Neuron (in vitro differentiated cells): ENCODE measurements around the gene B3GLCT.
"Not testable (repeated sequence)": the region's sequence is repeated elsewhere in the genome, so short reads cannot be mapped to it uniquely, and the experiment has no call there.

Experiments used
- H2AFZ ChIP-seq: one replicate; pipeline ENCODE4 v1.6.1; 2013; ENCODE audit warnings: low read depth, mild to moderate bottlenecking, inconsistent platforms, low read length, moderate library complexity
- H3K27me3 ChIP-seq: one replicate; pipeline ENCODE4 v1.6.1; 2013; ENCODE audit warnings: low read length; ENCODE audit not compliant: insufficient read depth
- H3K36me3 ChIP-seq: one replicate; pipeline ENCODE4 v1.6.1; 2013; ENCODE audit warnings: low read length; ENCODE audit not compliant: insufficient read depth
- H3K4me1 ChIP-seq: one replicate; pipeline ENCODE4 v1.6.1; 2013; ENCODE audit warnings: low read length; ENCODE audit not compliant: insufficient read depth
- H3K4me3 ChIP-seq: 2 replicates; pipeline ENCODE4 v1.5.1; 2013; ENCODE audit warnings: mild to moderate bottlenecking, low read length, moderate library complexity
- H3K9me3 ChIP-seq: one replicate; pipeline ENCODE4 v1.6.1; 2013; ENCODE audit warnings: low read length

Gene B3GLCT

GRCh38 chr13:31196992-31197391 lies 2.8 kb upstream of the B3GLCT start:
- H2AFZ ChIP-seq: no peak overlapping the region
- H3K9me3 ChIP-seq: no peaks in the 10 kb centered on the region
- no peaks in the 10 kb centered on the region for H3K27me3 ChIP-seq
- H3K4me1 ChIP-seq: peaks cover 7% of the 10 kb centered on the region
- H3K4me3 ChIP-seq: no peak overlapping the region
- no peaks in the 10 kb centered on the region for H3K36me3 ChIP-seq

GRCh38 chr13:31198519-31198918 lies 1.3 kb upstream of the B3GLCT start:
- Histone ChIP-seq H3K9me3 (no peaks in the 10 kb centered on the region), H3K4me3 (no peak overlapping the region), H3K36me3 (no peaks in the 10 kb centered on the region), H2AFZ (no peak overlapping the region), H3K4me1 (peaks cover 7% of the 10 kb centered on the region), H3K27me3 (no peaks in the 10 kb centered on the region)

GRCh38 chr13:31199527-31199848 lies 287 bp upstream of the B3GLCT start:
- Histone ChIP-seq H3K36me3 (no peaks in the 10 kb centered on the region), H2AFZ (no peak overlapping the region), H3K4me1 (peaks cover 7% of the 10 kb centered on the region), H3K27me3 (no peaks in the 10 kb centered on the region), H3K4me3 (peak overlapping the region; percentile 73), H3K9me3 (no peaks in the 10 kb centered on the region)

GRCh38 chr13:31200637-31200971 lies 829 bp downstream of the B3GLCT start:
- Histone ChIP-seq H3K4me1 (peaks cover 7% of the 10 kb centered on the region), H3K4me3 (peak overlapping the region; percentile 73), H3K9me3 (no peaks in the 10 kb centered on the region), H3K27me3 (no peaks in the 10 kb centered on the region), H2AFZ (peak overlapping the region; percentile 88), H3K36me3 (no peaks in the 10 kb centered on the region)

GRCh38 chr13:31201341-31202031 lies 1.7 kb downstream of the B3GLCT start:
- no peaks in the 10 kb centered on the region for H3K27me3 ChIP-seq
- H2AFZ ChIP-seq: peak overlapping the region; percentile 88
- H3K36me3 ChIP-seq: no peaks in the 10 kb centered on the region
- peaks cover 7% of the 10 kb centered on the region for H3K4me1 ChIP-seq
- peak overlapping the region; percentile 73 for H3K4me3 ChIP-seq
- H3K9me3 ChIP-seq: no peaks in the 10 kb centered on the region

- no peaks in the 10 kb centered on the region for H3K9me3 ChIP-seq
- no peak overlapping the region for H3K4me3 ChIP-seq
- no peaks in the 10 kb centered on the region for H3K36me3 ChIP-seq
- H3K4me1 ChIP-seq: peaks cover 13% of the 10 kb centered on the region
- H3K27me3 ChIP-seq: no peaks in the 10 kb centered on the region
- no peak overlapping the region for H2AFZ ChIP-seq
Observed at GRCh38 chr13:31204592-31204991, 4.8 kb downstream of the B3GLCT start.

GRCh38 chr13:31207661-31208552 lies 8.1 kb downstream of the B3GLCT start:
- H3K4me3 ChIP-seq: no peak overlapping the region
- no peaks in the 10 kb centered on the region for H3K36me3 ChIP-seq
- H3K27me3 ChIP-seq: no peaks in the 10 kb centered on the region
- no peaks in the 10 kb centered on the region for H3K9me3 ChIP-seq
- H3K4me1 ChIP-seq: peaks cover 6% of the 10 kb centered on the region
- no peak overlapping the region for H2AFZ ChIP-seq

- peaks cover 6% of the 10 kb centered on the region for H3K4me1 ChIP-seq
- H3K4me3 ChIP-seq: no peak overlapping the region
- H3K36me3 ChIP-seq: no peaks in the 10 kb centered on the region
- no peaks in the 10 kb centered on the region for H3K9me3 ChIP-seq
- H2AFZ ChIP-seq: no peak overlapping the region
- no peaks in the 10 kb centered on the region for H3K27me3 ChIP-seq
Observed at GRCh38 chr13:31208559-31209122, 8.9 kb downstream of the B3GLCT start.

GRCh38 chr13:31209172-31209840 lies 9.5 kb downstream of the B3GLCT start:
- H3K27me3 ChIP-seq: no peaks in the 10 kb centered on the region
- no peaks in the 10 kb centered on the region for H3K9me3 ChIP-seq
- H2AFZ ChIP-seq: no peak overlapping the region
- H3K4me1 ChIP-seq: peaks cover 10% of the 10 kb centered on the region
- no peaks in the 10 kb centered on the region for H3K36me3 ChIP-seq
- no peak overlapping the region for H3K4me3 ChIP-seq

GRCh38 chr13:31209841-31210210 lies 10.1 kb downstream of the B3GLCT start:
- H3K36me3 ChIP-seq: no peaks in the 10 kb centered on the region
- peaks cover 10% of the 10 kb centered on the region for H3K4me1 ChIP-seq
- no peaks in the 10 kb centered on the region for H3K9me3 ChIP-seq
- no peaks in the 10 kb centered on the region for H3K27me3 ChIP-seq
- no peak overlapping the region for H3K4me3 ChIP-seq
- no peak overlapping the region for H2AFZ ChIP-seq

GRCh38 chr13:31213651-31214289 lies 14.0 kb downstream of the B3GLCT start:
- no peak overlapping the region for H3K4me3 ChIP-seq
- no peaks in the 10 kb centered on the region for H3K9me3 ChIP-seq
- no peaks in the 10 kb centered on the region for H3K27me3 ChIP-seq
- peaks cover 10% of the 10 kb centered on the region for H3K4me1 ChIP-seq
- no peak overlapping the region for H2AFZ ChIP-seq
- H3K36me3 ChIP-seq: no peaks in the 10 kb centered on the region

- Histone ChIP-seq H3K9me3 (no peaks in the 10 kb centered on the region), H2AFZ (no peak overlapping the region), H3K4me1 (peaks cover 4% of the 10 kb centered on the region), H3K36me3 (no peaks in the 10 kb centered on the region), H3K27me3 (no peaks in the 10 kb centered on the region), H3K4me3 (no peak overlapping the region)
Observed at GRCh38 chr13:31214435-31214834, 14.7 kb downstream of the B3GLCT start.

- not testable (repeated sequence) for H3K27me3 ChIP-seq, H3K4me3 ChIP-seq, H3K4me1 ChIP-seq, H3K36me3 ChIP-seq, H2AFZ ChIP-seq, H3K9me3 ChIP-seq
Observed at GRCh38 chr13:31216916-31217315, 17.1 kb downstream of the B3GLCT start.
